ENCODE data around the gene PHLDB2.
"Not testable (repeated sequence)": the region's sequence is repeated elsewhere in the genome, so short reads cannot be mapped to it uniquely, and the experiment has no call there.

The PHLDB2 gene

DNA sequence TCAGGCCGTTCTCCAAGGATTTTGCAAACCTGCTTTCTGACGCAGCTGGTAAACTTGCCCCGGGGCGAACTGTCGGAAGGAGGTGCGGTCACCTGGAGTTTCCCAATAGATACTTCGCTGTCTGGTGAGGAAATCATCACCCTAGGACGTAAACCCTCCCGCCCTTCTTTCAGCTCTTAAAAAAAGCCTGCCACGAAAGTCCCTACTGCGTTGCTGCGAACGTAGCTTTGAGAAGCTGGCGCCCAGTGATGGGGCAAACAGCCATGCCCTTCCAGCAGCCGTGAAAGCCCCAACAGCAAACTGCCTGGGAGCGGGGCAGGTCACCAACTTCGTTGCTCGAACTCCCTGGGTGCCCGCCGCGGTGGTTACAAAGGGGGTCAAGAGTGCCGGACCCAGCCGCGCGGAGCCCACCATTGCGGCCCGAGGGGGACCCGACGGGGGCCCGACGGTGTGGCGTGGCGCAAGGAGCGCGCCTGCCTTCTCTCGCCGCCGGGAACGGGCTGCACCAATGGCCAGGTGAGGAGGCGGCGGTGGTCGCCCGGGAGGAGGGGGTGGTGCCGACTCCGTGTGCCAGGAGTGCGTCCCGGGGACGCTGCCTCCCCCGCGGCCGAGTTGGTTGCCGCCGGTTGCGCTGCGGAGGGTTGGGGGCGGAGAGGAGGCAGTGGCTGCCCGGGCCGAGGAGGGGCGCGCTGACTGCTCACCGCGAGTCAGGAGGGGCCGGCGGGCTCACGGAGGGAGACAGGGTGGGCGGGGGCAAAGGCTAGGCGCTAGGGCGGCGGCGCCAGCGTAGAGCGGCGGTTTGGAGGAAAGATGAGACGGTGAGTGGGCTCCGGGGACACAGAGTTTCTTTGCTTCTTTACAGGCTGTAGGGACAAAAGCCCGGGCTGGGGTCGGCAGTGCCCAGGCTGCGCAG lies at the start of gene PHLDB2:
PHLDB2 (plus strand) TSS at position 205 of the 913 bp plus-strand sequence. CDS start 24,813 bp downstream, outside the sequence.
- Histone ChIP-seq H3K27ac (ENCODE audit: low read depth, low read length) (peak within 1 kb of the TSS; percentile 96), H3K79me2 (ENCODE audit: control insufficient read depth, insufficient read depth, low read length, unreplicated experiment) (peaks cover 50% of the 10 kb centered on the region)

DNA sequence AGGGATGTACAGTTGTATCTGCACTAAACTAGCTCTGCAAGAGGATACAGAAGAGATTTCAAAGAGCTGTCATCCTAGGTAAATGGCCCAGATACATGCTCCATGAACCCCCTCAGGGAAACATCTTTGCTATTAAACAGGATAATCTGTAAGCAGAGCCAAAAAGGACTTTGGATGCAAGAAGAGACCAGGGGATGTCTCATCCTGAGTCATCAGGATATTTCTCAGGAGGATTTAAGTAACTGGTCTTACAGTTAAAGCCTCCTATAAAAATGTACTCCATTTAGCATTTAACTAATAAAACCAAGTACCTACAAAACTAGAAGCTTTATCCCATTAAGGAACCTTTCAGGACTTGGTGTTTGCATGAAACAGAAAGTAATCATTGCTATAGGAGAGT lies 48.2 kb upstream of the PHLDB2 start:
- no peaks in the 10 kb centered on the region for H3K36me3 ChIP-seq (ENCODE audit: insufficient read depth, low read length)
- H2AFZ ChIP-seq (ENCODE audit: low read length, unreplicated experiment): no peak overlapping the region
- H3K79me2 ChIP-seq (ENCODE audit: control insufficient read depth, insufficient read depth, low read length, unreplicated experiment): no peaks in the 10 kb centered on the region
- no peaks in the 10 kb centered on the region for H3K27me3 ChIP-seq (ENCODE audit: insufficient read depth, low read length)
- peaks cover 56% of the 10 kb centered on the region for H3K4me1 ChIP-seq (ENCODE audit: control insufficient read depth, insufficient read depth, low read length, unreplicated experiment)
- no peak overlapping the region for H3K4me3 ChIP-seq (ENCODE audit: low read depth, low read length)
- H3K27ac ChIP-seq (ENCODE audit: low read depth, low read length): peak overlapping the region; percentile 79

More for the DNA sequence above, at the start of gene PHLDB2:
- Histone ChIP-seq H3K4me1 (ENCODE audit: control insufficient read depth, insufficient read depth, low read length, unreplicated experiment) (peaks cover 35% of the 10 kb centered on the region), H2AFZ (ENCODE audit: low read length, unreplicated experiment) (peak within 1 kb of the TSS; percentile 44), H3K27me3 (ENCODE audit: insufficient read depth, low read length) (no peaks in the 10 kb centered on the region), H3K4me3 (ENCODE audit: low read depth, low read length) (peak within 1 kb of the TSS; percentile 94), H3K36me3 (ENCODE audit: insufficient read depth, low read length) (no peaks in the 10 kb centered on the region)

DNA sequence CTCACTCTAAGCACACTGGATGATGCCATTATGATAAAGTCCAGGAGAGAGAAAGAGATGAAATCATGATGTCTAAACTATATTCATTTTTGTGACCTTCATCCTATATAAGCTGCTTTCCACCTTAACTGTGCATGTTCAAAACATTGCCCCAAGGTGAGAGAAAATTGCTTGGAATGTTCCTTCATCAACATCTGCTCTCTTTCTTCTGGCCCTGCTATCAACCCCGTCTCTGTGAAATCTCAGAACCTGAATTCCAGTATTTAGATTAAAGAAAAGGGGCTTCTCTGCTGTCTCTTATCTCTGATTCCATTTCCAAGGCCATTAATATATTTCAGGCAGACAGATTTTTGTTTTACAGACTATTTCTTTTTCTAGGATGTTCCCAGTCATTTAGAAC lies 47.3 kb upstream of the PHLDB2 start:
- Histone ChIP-seq H3K4me1 (ENCODE audit: control insufficient read depth, insufficient read depth, low read length, unreplicated experiment) (peaks cover 56% of the 10 kb centered on the region), H3K27ac (ENCODE audit: low read depth, low read length) (peak overlapping the region; percentile 79), H2AFZ (ENCODE audit: low read length, unreplicated experiment) (peak overlapping the region; percentile 41)

DNA sequence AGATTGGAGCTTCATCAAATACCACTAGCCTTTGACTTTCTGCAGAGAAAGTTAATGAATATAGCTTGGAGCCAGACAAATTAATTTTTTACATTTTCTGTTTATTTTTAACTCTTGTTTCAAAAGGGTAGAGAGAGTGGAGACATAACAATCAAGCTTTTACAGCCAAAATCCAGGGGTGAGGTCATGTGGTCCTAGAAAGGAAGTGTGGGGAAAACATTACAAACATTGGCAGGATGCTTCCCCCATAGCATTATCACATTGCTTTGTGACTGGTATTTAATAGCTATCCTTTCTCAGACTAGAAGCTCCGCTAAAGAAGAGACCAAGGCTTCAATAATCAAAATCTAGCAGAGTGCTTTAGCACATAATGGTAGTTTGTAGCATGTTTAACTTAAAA lies 46.4 kb upstream of the PHLDB2 start:
- Histone ChIP-seq H3K27me3 (ENCODE audit: insufficient read depth, low read length) (no peaks in the 10 kb centered on the region), H3K4me1 (ENCODE audit: control insufficient read depth, insufficient read depth, low read length, unreplicated experiment) (peaks cover 53% of the 10 kb centered on the region), H3K36me3 (ENCODE audit: insufficient read depth, low read length) (no peaks in the 10 kb centered on the region), H3K4me3 (ENCODE audit: low read depth, low read length) (no peak overlapping the region), H3K79me2 (ENCODE audit: control insufficient read depth, insufficient read depth, low read length, unreplicated experiment) (no peaks in the 10 kb centered on the region), H2AFZ (ENCODE audit: low read length, unreplicated experiment) (peak overlapping the region; percentile 29), H3K27ac (ENCODE audit: low read depth, low read length) (no peak overlapping the region)

More for the DNA sequence above, 47.3 kb upstream of the PHLDB2 start:
- Histone ChIP-seq H3K79me2 (ENCODE audit: control insufficient read depth, insufficient read depth, low read length, unreplicated experiment) (no peaks in the 10 kb centered on the region), H3K36me3 (ENCODE audit: insufficient read depth, low read length) (no peaks in the 10 kb centered on the region), H3K4me3 (ENCODE audit: low read depth, low read length) (no peak overlapping the region), H3K27me3 (ENCODE audit: insufficient read depth, low read length) (no peaks in the 10 kb centered on the region)

DNA sequence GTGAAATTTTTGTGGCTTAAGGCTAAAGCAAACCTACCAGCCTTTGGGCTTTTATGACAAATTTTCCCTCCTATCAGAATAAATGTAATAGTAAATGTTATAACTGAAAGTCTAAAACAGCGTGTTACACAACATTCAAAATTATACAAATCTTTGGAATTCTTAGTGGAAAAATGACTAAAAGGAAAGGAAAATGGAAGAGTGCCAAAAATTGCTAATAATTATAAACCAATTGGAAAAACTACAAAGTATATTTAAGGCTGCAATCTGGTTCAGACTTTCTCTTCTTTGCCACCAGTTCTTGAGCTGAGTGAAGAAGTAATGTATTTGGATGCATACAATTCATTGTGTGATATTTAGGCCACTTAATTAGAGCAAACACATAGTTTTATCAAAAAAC lies 45.6 kb upstream of the PHLDB2 start:
- Histone ChIP-seq H3K27ac (ENCODE audit: low read depth, low read length) (no peak overlapping the region), H2AFZ (ENCODE audit: low read length, unreplicated experiment) (no peak overlapping the region), H3K79me2 (ENCODE audit: control insufficient read depth, insufficient read depth, low read length, unreplicated experiment) (no peaks in the 10 kb centered on the region), H3K4me1 (ENCODE audit: control insufficient read depth, insufficient read depth, low read length, unreplicated experiment) (peaks cover 46% of the 10 kb centered on the region), H3K4me3 (ENCODE audit: low read depth, low read length) (no peak overlapping the region), H3K36me3 (ENCODE audit: insufficient read depth, low read length) (no peaks in the 10 kb centered on the region), H3K27me3 (ENCODE audit: insufficient read depth, low read length) (no peaks in the 10 kb centered on the region)

DNA sequence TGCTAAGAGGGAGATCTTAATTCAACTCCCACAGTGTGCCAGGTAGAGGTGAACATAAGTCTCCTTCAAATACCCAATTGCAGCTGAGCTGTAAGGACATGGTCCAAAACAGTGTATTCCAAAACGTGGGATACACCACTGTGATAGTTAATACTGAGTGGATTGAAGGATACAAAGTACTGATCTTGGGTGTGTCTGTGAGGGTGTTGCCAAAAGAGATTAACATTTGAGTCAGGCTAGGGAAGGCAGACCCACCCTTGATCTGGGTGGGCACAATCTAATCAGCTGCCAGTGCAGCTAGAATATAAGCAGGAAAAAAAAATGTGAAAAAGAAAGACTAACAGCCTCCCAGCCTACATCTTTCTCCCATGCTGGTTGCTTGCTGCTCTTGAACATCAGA lies 45.1 kb upstream of the PHLDB2 start:
- Histone ChIP-seq H3K27me3 (ENCODE audit: insufficient read depth, low read length) (no peaks in the 10 kb centered on the region), H2AFZ (ENCODE audit: low read length, unreplicated experiment) (no peak overlapping the region), H3K79me2 (ENCODE audit: control insufficient read depth, insufficient read depth, low read length, unreplicated experiment) (no peaks in the 10 kb centered on the region), H3K36me3 (ENCODE audit: insufficient read depth, low read length) (no peaks in the 10 kb centered on the region), H3K4me3 (ENCODE audit: low read depth, low read length) (no peak overlapping the region), H3K4me1 (ENCODE audit: control insufficient read depth, insufficient read depth, low read length, unreplicated experiment) (peaks cover 40% of the 10 kb centered on the region), H3K27ac (ENCODE audit: low read depth, low read length) (no peak overlapping the region)

DNA sequence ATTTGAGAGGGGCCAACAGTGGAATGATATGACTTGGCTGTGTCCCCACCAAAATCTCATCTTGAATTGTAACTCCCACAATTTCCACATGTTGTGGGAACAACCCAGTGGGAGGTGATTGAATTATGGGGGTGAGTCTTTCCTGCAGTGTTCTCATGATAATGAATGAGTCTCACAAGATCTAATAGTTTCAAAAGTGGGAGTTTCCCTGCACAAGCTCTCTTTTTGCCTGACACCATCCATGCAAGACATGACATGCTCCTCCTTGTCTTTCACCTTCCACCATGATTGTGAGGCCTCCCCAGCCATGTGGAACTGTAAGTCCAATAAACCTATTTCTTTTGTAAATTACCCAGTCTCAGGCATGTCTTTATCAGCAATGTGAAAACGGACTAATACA lies 42.3 kb upstream of the PHLDB2 start:
- H3K4me3 ChIP-seq (ENCODE audit: low read depth, low read length); H3K79me2 ChIP-seq (ENCODE audit: control insufficient read depth, insufficient read depth, low read length, unreplicated experiment); H3K27ac ChIP-seq (ENCODE audit: low read depth, low read length); H3K36me3 ChIP-seq (ENCODE audit: insufficient read depth, low read length); H3K27me3 ChIP-seq (ENCODE audit: insufficient read depth, low read length); H2AFZ ChIP-seq (ENCODE audit: low read length, unreplicated experiment): not testable (repeated sequence)
- H3K4me1 ChIP-seq (ENCODE audit: control insufficient read depth, insufficient read depth, low read length, unreplicated experiment): peaks cover 12% of the 10 kb centered on the region

DNA sequence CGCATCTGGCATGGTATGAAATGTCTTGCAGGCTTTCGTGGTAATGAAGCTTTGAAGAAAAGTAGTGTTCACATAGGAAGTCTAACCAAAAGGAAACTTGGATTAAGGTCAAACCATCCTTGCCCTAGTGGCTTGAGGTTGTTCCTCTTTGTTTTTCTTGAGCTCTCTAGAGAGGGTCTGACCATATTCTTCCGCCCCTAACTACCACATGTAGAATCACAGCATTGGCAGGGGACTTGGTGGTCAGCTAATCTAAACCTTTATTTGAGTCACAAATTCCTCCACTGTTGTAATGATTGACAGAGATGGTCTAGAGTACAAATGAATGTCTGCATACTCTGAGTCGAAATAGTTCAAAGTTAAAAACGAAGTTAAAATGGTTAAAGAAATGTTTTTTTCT lies 39.1 kb upstream of the PHLDB2 start:
- H2AFZ ChIP-seq (ENCODE audit: low read length, unreplicated experiment): no peak overlapping the region
- no peaks in the 10 kb centered on the region for H3K27me3 ChIP-seq (ENCODE audit: insufficient read depth, low read length)

DNA sequence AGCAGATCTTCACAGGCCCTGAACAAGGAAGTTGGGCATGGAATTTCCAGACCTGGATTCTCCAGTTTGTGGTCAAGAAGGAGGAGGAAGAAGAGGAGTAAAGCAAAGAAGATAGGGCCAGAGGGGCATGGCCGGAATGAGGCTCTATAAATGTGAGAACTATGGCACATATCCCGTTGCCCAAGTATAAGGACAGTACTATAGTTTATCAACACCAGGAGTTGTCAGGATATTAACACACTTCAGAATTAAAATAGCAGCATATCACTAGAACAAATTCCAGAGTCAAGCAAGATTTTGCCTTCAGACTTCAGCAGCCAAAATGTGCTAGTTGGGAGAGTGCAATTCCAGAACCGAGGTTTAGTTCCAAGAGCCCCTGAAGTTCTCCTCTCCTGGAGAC lies 38.4 kb upstream of the PHLDB2 start:
- Histone ChIP-seq H3K4me1 (ENCODE audit: control insufficient read depth, insufficient read depth, low read length, unreplicated experiment) (no peaks in the 10 kb centered on the region), H2AFZ (ENCODE audit: low read length, unreplicated experiment) (no peak overlapping the region), H3K79me2 (ENCODE audit: control insufficient read depth, insufficient read depth, low read length, unreplicated experiment) (no peaks in the 10 kb centered on the region), H3K27me3 (ENCODE audit: insufficient read depth, low read length) (no peaks in the 10 kb centered on the region), H3K4me3 (ENCODE audit: low read depth, low read length) (no peak overlapping the region), H3K27ac (ENCODE audit: low read depth, low read length) (no peak overlapping the region), H3K36me3 (ENCODE audit: insufficient read depth, low read length) (no peaks in the 10 kb centered on the region)

More for the DNA sequence above, 39.1 kb upstream of the PHLDB2 start:
- H3K36me3 ChIP-seq (ENCODE audit: insufficient read depth, low read length): no peaks in the 10 kb centered on the region
- no peaks in the 10 kb centered on the region for H3K4me1 ChIP-seq (ENCODE audit: control insufficient read depth, insufficient read depth, low read length, unreplicated experiment)
- no peaks in the 10 kb centered on the region for H3K79me2 ChIP-seq (ENCODE audit: control insufficient read depth, insufficient read depth, low read length, unreplicated experiment)
- H3K4me3 ChIP-seq (ENCODE audit: low read depth, low read length): no peak overlapping the region
- no peak overlapping the region for H3K27ac ChIP-seq (ENCODE audit: low read depth, low read length)

DNA sequence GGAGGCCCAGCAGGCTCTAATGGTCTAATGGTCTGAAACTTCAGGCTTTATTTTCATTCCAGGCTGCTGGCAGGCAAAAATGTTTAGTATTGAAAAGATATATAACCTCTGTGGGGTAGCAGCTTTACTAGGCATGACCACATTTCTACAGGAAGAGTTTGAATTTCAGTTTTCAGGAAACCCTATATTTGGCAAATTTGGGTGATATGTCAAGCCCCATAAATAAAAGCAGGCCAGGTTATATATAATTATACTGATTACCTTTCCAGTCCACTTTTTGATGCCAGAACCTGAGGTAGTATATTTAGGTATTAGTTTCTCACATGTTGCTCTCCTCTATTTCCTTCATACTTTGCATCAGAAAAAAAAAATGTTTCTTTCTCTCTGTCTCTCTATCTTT lies 37.2 kb upstream of the PHLDB2 start:
- Histone ChIP-seq H2AFZ (ENCODE audit: low read length, unreplicated experiment) (no peak overlapping the region), H3K4me3 (ENCODE audit: low read depth, low read length) (no peak overlapping the region), H3K79me2 (ENCODE audit: control insufficient read depth, insufficient read depth, low read length, unreplicated experiment) (no peaks in the 10 kb centered on the region), H3K27ac (ENCODE audit: low read depth, low read length) (no peak overlapping the region), H3K36me3 (ENCODE audit: insufficient read depth, low read length) (no peaks in the 10 kb centered on the region), H3K27me3 (ENCODE audit: insufficient read depth, low read length) (no peaks in the 10 kb centered on the region), H3K4me1 (ENCODE audit: control insufficient read depth, insufficient read depth, low read length, unreplicated experiment) (no peaks in the 10 kb centered on the region)

DNA sequence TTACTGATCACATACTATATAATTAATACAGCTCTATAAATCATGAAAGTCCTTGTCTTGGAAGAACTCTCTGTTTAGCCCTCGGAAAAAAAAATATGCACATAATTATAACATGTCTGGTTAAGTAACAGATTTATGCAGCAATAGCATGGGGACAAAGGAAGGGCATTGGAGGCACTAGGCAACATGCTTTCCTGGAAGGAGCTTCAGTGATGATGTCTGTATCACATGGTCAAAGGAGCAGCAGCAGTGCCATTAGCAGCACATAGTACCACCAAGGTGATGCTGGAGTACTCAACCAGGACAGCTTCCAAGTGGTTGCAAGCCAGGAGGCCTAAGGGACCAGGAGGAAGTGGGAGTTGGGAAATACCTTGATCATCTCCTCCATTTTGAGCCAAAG lies 36.3 kb upstream of the PHLDB2 start:
- Histone ChIP-seq H3K36me3 (ENCODE audit: insufficient read depth, low read length) (no peaks in the 10 kb centered on the region), H3K79me2 (ENCODE audit: control insufficient read depth, insufficient read depth, low read length, unreplicated experiment) (no peaks in the 10 kb centered on the region), H3K27me3 (ENCODE audit: insufficient read depth, low read length) (no peaks in the 10 kb centered on the region), H3K4me3 (ENCODE audit: low read depth, low read length) (no peak overlapping the region), H3K27ac (ENCODE audit: low read depth, low read length) (no peak overlapping the region), H2AFZ (ENCODE audit: low read length, unreplicated experiment) (no peak overlapping the region), H3K4me1 (ENCODE audit: control insufficient read depth, insufficient read depth, low read length, unreplicated experiment) (no peaks in the 10 kb centered on the region)
